Measurements from ENCODE around the gene ZNF280D. TPM values are rescaled to one million over a fixed set of nuclear protein-coding genes. Genes with fewer than 3 reads are reported as not detected.

Gene ZNF280D
- total and polyA plus RNA-seq, 4 donors: 9.3 to 88.4 (median 28.2) TPM

DNA sequence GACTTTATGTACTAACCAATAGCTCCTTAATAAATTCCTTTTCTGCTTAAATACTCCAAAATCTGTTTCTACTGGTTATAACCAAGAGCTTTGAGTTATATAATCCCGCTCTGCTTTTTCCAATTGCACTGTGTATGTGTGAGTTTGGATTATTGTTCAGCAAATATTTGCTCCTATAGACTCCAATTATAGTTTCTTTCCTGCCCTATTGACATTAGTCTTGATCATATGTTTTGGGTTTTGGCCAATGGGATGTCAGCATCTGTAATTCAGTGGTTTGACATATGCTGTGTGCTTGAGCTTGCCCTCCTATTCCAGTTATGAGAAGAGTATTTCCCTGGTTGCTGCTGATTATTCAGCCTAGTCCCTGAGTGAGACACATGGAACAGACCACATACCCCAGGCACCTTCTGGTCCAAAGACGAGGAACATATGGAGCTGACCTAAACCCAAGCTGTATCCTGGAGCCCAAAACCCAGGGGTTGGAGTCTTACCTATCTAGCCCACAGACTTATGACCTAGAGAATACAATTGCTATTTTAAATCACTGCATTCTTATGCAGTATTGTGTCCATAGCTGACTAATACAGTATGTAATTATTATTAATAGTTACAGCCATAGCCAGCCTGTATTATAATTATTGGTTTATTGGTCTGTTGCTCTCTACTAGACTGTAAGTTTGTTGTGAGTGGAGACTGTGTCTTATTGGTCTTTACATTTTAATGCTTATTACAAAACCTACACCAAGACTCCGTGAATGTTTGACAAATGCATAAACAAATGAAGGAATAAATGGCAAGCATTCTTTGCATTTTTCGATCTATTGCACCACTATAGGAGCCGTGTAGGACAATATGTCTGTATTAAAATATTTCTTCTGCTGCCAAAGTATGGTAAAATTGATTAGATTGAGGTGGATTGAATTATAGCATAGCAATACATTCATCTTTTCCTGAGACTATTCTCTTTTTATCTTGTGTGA, 11.7 kb upstream of the ZNF280D start:
- ATAC-seq (ENCODE audit: insufficient read depth, low FRiP score) (no peak), DNase-seq (no peak)
- H3K9me3 ChIP-seq (ENCODE audit: control insufficient read depth in 4 of 4, insufficient read depth in 3 of 4, low read length in 3 of 4): no peaks in the 10 kb centered on the region
- WGBS, 2 donors: 84 to 90% methylated on average over 5 of the region's 5 CpGs
- no peak overlapping the region for H3K4me3 ChIP-seq
- no peaks in the 10 kb centered on the region for H3K27me3 ChIP-seq (ENCODE audit: control insufficient read depth in 3 of 3, insufficient read depth in 3 of 3, low read length in 2 of 3)
- TF ChIP-seq, protein P1, sequence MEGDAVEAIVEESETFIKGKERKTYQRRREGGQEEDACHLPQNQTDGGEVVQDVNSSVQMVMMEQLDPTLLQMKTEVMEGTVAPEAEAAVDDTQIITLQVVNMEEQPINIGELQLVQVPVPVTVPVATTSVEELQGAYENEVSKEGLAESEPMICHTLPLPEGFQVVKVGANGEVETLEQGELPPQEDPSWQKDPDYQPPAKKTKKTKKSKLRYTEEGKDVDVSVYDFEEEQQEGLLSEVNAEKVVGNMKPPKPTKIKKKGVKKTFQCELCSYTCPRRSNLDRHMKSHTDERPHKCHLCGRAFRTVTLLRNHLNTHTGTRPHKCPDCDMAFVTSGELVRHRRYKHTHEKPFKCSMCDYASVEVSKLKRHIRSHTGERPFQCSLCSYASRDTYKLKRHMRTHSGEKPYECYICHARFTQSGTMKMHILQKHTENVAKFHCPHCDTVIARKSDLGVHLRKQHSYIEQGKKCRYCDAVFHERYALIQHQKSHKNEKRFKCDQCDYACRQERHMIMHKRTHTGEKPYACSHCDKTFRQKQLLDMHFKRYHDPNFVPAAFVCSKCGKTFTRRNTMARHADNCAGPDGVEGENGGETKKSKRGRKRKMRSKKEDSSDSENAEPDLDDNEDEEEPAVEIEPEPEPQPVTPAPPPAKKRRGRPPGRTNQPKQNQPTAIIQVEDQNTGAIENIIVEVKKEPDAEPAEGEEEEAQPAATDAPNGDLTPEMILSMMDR (IDR thresholded peaks at IDR 0.05; ENCODE audit: control extremely low read depth, extremely low read depth): no peak
- H3K4me1 ChIP-seq (ENCODE audit: control insufficient read depth in 5 of 5, insufficient read depth in 5 of 5, low read length in 5 of 5): no peaks in the 10 kb centered on the region
- H3K9ac ChIP-seq (ENCODE audit: insufficient read depth in 1 of 2, low read length in 2 of 2): no peak overlapping the region
- no peaks in the 10 kb centered on the region for H3K36me3 ChIP-seq (ENCODE audit: control insufficient read depth in 4 of 4, insufficient read depth in 4 of 4, low read length in 4 of 4)
- no peak overlapping the region for H3K27ac ChIP-seq (ENCODE audit: low read depth in 1 of 2, low read length in 1 of 2)

DNA sequence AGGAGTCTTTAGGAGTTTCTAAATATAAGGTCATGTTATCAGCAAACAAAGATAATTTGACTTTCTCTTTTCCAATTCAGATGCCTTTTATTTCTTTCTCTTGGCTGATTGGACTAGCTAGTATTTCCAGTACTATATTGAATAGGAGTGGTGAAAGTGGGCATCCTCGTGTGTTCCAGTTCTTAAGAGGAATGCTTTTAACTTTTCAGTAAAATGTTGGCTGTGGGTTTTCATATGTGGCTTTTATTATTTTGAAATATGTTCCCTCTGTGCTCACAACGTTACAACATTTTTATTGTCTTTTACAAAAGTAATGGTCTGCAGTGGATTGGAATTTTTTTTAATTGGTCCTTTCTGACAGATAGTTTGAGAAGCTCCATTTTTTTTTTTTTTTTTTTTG, 8.2 kb upstream of the ZNF280D start:
- Histone ChIP-seq H3K36me3 (ENCODE audit: control insufficient read depth in 4 of 4, insufficient read depth in 4 of 4, low read length in 4 of 4) (no peaks in the 10 kb centered on the region), H3K9ac (ENCODE audit: insufficient read depth in 1 of 2, low read length in 2 of 2) (no peak overlapping the region), H3K27me3 (ENCODE audit: control insufficient read depth in 3 of 3, insufficient read depth in 3 of 3, low read length in 2 of 3) (no peaks in the 10 kb centered on the region), H3K4me3 (no peak overlapping the region), H3K27ac (ENCODE audit: low read depth in 1 of 2, low read length in 1 of 2) (no peak overlapping the region), H3K9me3 (ENCODE audit: control insufficient read depth in 4 of 4, insufficient read depth in 3 of 4, low read length in 3 of 4) (no peaks in the 10 kb centered on the region), H3K4me1 (ENCODE audit: control insufficient read depth in 5 of 5, insufficient read depth in 5 of 5, low read length in 5 of 5) (no peaks in the 10 kb centered on the region)
- TF ChIP-seq, protein P1 (IDR thresholded peaks at IDR 0.05; ENCODE audit: control extremely low read depth, extremely low read depth): no peak
- ATAC-seq (ENCODE audit: insufficient read depth, low FRiP score) (no peak), DNase-seq (no peak)
- 40 to 65% methylated on average over 2 of the region's 2 CpGs for WGBS, 2 donors

DNA sequence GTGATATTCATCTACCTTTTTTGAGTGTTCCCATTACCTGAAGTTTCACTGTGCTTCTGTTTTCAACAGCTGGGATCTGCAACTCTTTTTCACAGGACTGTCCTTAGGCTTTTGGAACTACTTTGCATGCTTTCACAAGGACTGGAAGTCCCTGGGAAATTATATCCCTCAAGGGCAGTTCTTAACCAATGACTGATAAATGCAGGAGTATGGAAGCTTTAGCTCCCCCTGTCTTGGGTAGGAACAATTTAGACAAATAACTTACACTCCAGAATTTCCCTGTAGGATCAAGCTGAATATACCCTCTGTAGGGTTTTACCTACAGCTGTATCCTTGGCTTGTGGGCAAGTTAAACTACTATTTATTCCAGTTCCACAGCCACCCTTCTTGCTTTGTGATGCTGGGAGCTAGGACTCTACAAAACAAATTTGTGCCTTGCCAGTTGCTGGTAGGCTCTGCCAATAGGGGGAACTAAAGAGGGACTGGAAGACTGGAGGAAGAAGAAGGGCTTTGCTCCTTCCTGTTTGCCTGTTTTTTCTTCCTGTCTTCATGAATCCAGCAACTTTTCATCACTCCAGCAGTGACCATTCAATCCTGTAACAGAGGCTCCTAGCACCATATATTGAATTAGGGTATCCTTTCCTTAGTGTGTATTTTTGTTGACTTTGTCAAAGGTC, 6.8 kb upstream of the ZNF280D start:
- ATAC-seq (ENCODE audit: insufficient read depth, low FRiP score): no peak

More for the DNA sequence above, 6.8 kb upstream of the ZNF280D start:
- Histone ChIP-seq H3K27me3 (ENCODE audit: control insufficient read depth in 3 of 3, insufficient read depth in 3 of 3, low read length in 2 of 3) (no peaks in the 10 kb centered on the region), H3K4me3 (no peak overlapping the region), H3K4me1 (ENCODE audit: control insufficient read depth in 5 of 5, insufficient read depth in 5 of 5, low read length in 5 of 5) (no peaks in the 10 kb centered on the region), H3K9ac (ENCODE audit: insufficient read depth in 1 of 2, low read length in 2 of 2) (no peak overlapping the region), H3K9me3 (ENCODE audit: control insufficient read depth in 4 of 4, insufficient read depth in 3 of 4, low read length in 3 of 4) (no peaks in the 10 kb centered on the region), H3K27ac (ENCODE audit: low read depth in 1 of 2, low read length in 1 of 2) (no peak overlapping the region), H3K36me3 (ENCODE audit: control insufficient read depth in 4 of 4, insufficient read depth in 4 of 4, low read length in 4 of 4) (no peaks in the 10 kb centered on the region)
- TF ChIP-seq, protein P1 (IDR thresholded peaks at IDR 0.05; ENCODE audit: control extremely low read depth, extremely low read depth): no peak
- DNase-seq: no peak
